GM23338 (cell line): ENCODE measurements around the gene IKBKE. TPM values are rescaled to one million over a fixed set of nuclear protein-coding genes. Genes with fewer than 3 reads are reported as not detected.

ENCODE experiments used
- ATAC-seq: fragments of 200-7000 bp; cut with Tn5 transposase; 3 replicates; pipeline ENCODE4 v1.9.1; 2020
- DNase-seq: peaks from one replicate; pipeline ENCODE4 v3.0.0-alpha.2; 2015; ENCODE audit warnings: low spot score
- H2AFZ ChIP-seq: fragments of 200-600 bp; sonication (generic); 2 replicates; pipeline ENCODE4 v1.8.0; 2016; ENCODE audit warnings: antibody characterized with exemption, mild to moderate bottlenecking, moderate library complexity
- H3F3A ChIP-seq: fragments of 200-600 bp; sonication (generic); replicated peaks from 2 replicates; pipeline ENCODE4 v1.8.0; 2017; ENCODE audit warnings: antibody characterized with exemption, mixed run types, low read depth
- H3K27ac ChIP-seq: fragments of 200-600 bp; sonication (generic); 2 replicates; pipeline ENCODE4 v1.6.1; 2016; ENCODE audit warnings: low read depth
- H3K27me3 ChIP-seq: fragments of 200-600 bp; sonication (generic); 2 replicates; pipeline ENCODE4 v1.8.0; 2016; ENCODE audit warnings: mild to moderate bottlenecking, mixed run types, moderate library complexity; ENCODE audit not compliant: insufficient read depth
- H3K36me3 ChIP-seq: fragments of 200-600 bp; sonication (generic); 2 replicates; pipeline ENCODE4 v1.8.0; 2016; ENCODE audit warnings: mild to moderate bottlenecking; ENCODE audit not compliant: insufficient read depth
- H3K4me1 ChIP-seq: fragments of 200-600 bp; sonication (generic); 2 replicates; pipeline ENCODE4 v1.8.0; 2016; ENCODE audit warnings: mild to moderate bottlenecking, moderate library complexity; ENCODE audit not compliant: insufficient read depth
- H3K4me2 ChIP-seq: fragments of 200-600 bp; sonication (generic); 2 replicates; pipeline ENCODE4 v1.7.1; 2017; ENCODE audit warnings: mixed run types
- H3K4me3 ChIP-seq: fragments of 200-600 bp; sonication (generic); 2 replicates; pipeline ENCODE4 v1.6.1; 2016; ENCODE audit warnings: mixed run types
- H3K79me2 ChIP-seq: fragments of 200-600 bp; sonication (generic); replicated peaks from 2 replicates; pipeline ENCODE4 v1.8.0; 2017; ENCODE audit warnings: mild to moderate bottlenecking; ENCODE audit not compliant: insufficient read depth
- H3K9me2 ChIP-seq: fragments of 200-600 bp; sonication (generic); 2 replicates; pipeline ENCODE4 v1.8.0; 2017; ENCODE audit not compliant: insufficient read depth
- H4K20me1 ChIP-seq: fragments of 200-600 bp; sonication (generic); replicated peaks from 2 replicates; pipeline ENCODE4 v1.8.0; 2017; ENCODE audit warnings: mild to moderate bottlenecking; ENCODE audit not compliant: insufficient read depth
- H3K27ac Mint-ChIP-seq: 2 replicates; pipeline ENCODE4 v1.8.0; 2020; ENCODE audit warnings: inconsistent platforms, mild to moderate bottlenecking, moderate library complexity, mixed read lengths
- H3K27me3 Mint-ChIP-seq: 3 replicates; pipeline ENCODE4 v1.8.0; 2022; ENCODE audit warnings: low read depth, mild to moderate bottlenecking, moderate library complexity, mixed read lengths, inconsistent platforms; ENCODE audit not compliant: insufficient read depth, poor library complexity
- H3K36me3 Mint-ChIP-seq: 3 replicates; pipeline ENCODE4 v1.8.0; 2021; ENCODE audit warnings: low read depth, mild to moderate bottlenecking, inconsistent platforms, moderate library complexity, mixed read lengths
- H3K4me1 Mint-ChIP-seq: 3 replicates; pipeline ENCODE4 v1.8.0; 2020; ENCODE audit warnings: mild to moderate bottlenecking, inconsistent platforms, mixed read lengths
- H3K4me3 Mint-ChIP-seq: 3 replicates; pipeline ENCODE4 v1.8.0; 2021; ENCODE audit warnings: moderate library complexity, mild to moderate bottlenecking, inconsistent platforms, mixed read lengths
- H3K9me3 Mint-ChIP-seq: 3 replicates; pipeline ENCODE4 v1.8.0; 2020; ENCODE audit warnings: moderate library complexity, mild to moderate bottlenecking, inconsistent platforms, mixed read lengths
- STAT1 ChIP-seq: IDR thresholded peaks from one replicate; pipeline ENCODE4 v1.6.1; 2016; ENCODE audit warnings: antibody characterized with exemption; ENCODE audit not compliant: unreplicated experiment
- polyA plus RNA-seq: library from polyadenylated mRNA; unstranded; fragments of >200 nt; fragmentation: Nextera tagmentation; extraction: Ambion mirVana; gene quantifications from 2 replicates; pipeline ENCODE4 v1.2.1, GENCODE V29; 2016
- total RNA-seq: library from RNA; depleted of rRNA; stranded (reverse); fragments of >200 nt; shearing (Covaris generic); gene quantifications from 2 replicates; pipeline ENCODE4 v1.2.3, GENCODE V29; 2014
- TF ChIP-seq, protein P1 (sequence below): fragments of 250-450 bp; sonication (Bioruptor Pico); IDR thresholded peaks from 2 replicates; pipeline ENCODE4 v1.5.0; 2020; ENCODE audit warnings: mild to moderate bottlenecking, moderate library complexity
- TF ChIP-seq, protein P2 (sequence below): IDR thresholded peaks from 2 replicates; pipeline ENCODE4 v1.6.1; 2016; ENCODE audit warnings: antibody characterized with exemption
- TF ChIP-seq, protein P3 (sequence below), 2 experiments: fragments of 200-600 bp in 1 of 2; sonication (generic) in 1 of 2; conservative IDR thresholded peaks; 2 replicates each; pipeline versions ENCODE4 v1.5.1 to v1.6.1; 2016 to 2017; ENCODE audit warnings: antibody characterized with exemption in 2 of 2, low read depth in 2 of 2, mild to moderate bottlenecking in 2 of 2, moderate library complexity in 1 of 2

The IKBKE gene
- total and polyA plus RNA-seq, 2 experiments from 2014 or later = 4.8 to 11.1 TPM

DNA sequence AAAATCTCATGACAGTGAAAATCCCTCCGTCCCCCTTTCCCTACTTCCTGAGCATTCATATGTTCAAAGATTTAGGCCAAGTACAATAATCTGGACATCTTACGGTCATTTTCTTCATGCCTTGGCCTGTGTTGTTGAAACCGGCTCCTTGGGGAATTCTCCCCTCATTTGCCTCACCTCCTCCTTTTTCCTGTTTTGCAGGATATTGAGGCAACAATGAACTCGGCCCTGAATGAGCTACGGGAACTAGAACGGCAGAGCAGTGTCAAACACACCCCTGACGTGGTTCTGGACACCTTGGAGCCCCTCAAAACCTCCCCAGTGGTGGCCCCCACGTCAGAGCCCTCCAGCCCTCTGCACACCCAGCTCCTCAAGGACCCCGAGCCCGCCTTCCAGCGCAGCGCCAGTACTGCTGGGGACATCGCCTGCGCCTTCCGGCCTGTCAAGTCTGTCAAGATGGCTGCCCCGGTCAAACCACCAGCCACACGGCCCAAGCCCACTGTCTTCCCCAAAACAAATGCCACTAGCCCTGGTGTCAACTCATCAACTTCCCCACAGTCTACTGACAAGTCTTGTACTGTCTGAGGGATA lies 9.3 kb upstream of the IKBKE start:
- H3K4me1 ChIP-seq = no peaks in the 10 kb centered on the region
- no peak overlapping the region for H3K27ac ChIP-seq
- Mint-ChIP-seq H3K27ac (no peak overlapping the region), H3K27me3 (peaks cover 2% of the 10 kb centered on the region), H3K4me1 (peaks cover 3% of the 10 kb centered on the region), H3K9me3 (no peaks in the 10 kb centered on the region), H3K4me3 (no peak overlapping the region), H3K36me3 (peaks cover 10% of the 10 kb centered on the region; the same call in 1 of the 3 replicates)
- TF ChIP-seq STAT1 = no peak
- TF ChIP-seq, protein P1, sequence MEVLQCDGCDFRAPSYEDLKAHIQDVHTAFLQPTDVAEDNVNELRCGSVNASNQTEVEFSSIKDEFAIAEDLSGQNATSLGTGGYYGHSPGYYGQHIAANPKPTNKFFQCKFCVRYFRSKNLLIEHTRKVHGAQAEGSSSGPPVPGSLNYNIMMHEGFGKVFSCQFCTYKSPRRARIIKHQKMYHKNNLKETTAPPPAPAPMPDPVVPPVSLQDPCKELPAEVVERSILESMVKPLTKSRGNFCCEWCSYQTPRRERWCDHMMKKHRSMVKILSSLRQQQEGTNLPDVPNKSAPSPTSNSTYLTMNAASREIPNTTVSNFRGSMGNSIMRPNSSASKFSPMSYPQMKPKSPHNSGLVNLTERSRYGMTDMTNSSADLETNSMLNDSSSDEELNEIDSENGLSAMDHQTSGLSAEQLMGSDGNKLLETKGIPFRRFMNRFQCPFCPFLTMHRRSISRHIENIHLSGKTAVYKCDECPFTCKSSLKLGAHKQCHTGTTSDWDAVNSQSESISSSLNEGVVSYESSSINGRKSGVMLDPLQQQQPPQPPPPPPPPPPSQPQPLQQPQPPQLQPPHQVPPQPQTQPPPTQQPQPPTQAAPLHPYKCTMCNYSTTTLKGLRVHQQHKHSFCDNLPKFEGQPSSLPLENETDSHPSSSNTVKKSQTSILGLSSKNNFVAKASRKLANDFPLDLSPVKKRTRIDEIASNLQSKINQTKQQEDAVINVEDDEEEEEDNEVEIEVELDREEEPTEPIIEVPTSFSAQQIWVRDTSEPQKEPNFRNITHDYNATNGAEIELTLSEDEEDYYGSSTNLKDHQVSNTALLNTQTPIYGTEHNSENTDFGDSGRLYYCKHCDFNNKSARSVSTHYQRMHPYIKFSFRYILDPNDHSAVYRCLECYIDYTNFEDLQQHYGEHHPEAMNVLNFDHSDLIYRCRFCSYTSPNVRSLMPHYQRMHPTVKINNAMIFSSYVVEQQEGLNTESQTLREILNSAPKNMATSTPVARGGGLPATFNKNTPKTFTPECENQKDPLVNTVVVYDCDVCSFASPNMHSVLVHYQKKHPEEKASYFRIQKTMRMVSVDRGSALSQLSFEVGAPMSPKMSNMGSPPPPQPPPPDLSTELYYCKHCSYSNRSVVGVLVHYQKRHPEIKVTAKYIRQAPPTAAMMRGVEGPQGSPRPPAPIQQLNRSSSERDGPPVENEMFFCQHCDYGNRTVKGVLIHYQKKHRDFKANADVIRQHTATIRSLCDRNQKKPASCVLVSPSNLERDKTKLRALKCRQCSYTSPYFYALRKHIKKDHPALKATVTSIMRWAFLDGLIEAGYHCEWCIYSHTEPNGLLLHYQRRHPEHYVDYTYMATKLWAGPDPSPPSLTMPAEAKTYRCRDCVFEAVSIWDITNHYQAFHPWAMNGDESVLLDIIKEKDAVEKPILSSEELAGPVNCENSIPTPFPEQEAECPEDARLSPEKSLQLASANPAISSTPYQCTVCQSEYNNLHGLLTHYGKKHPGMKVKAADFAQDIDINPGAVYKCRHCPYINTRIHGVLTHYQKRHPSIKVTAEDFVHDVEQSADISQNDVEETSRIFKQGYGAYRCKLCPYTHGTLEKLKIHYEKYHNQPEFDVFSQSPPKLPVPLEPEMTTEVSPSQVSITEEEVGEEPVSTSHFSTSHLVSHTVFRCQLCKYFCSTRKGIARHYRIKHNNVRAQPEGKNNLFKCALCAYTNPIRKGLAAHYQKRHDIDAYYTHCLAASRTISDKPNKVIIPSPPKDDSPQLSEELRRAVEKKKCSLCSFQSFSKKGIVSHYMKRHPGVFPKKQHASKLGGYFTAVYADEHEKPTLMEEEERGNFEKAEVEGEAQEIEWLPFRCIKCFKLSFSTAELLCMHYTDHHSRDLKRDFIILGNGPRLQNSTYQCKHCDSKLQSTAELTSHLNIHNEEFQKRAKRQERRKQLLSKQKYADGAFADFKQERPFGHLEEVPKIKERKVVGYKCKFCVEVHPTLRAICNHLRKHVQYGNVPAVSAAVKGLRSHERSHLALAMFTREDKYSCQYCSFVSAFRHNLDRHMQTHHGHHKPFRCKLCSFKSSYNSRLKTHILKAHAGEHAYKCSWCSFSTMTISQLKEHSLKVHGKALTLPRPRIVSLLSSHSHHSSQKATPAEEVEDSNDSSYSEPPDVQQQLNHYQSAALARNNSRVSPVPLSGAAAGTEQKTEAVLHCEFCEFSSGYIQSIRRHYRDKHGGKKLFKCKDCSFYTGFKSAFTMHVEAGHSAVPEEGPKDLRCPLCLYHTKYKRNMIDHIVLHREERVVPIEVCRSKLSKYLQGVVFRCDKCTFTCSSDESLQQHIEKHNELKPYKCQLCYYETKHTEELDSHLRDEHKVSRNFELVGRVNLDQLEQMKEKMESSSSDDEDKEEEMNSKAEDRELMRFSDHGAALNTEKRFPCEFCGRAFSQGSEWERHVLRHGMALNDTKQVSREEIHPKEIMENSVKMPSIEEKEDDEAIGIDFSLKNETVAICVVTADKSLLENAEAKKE (CRISPR knock-in tag) = no peak
- no peaks in the 10 kb centered on the region; the same call in 1 of the 2 replicates for H4K20me1 ChIP-seq
- H3F3A ChIP-seq = no peaks in the 10 kb centered on the region
- no peaks in the 10 kb centered on the region for H3K9me2 ChIP-seq
- H3K27me3 ChIP-seq = no peaks in the 10 kb centered on the region
- peaks cover 4% of the 10 kb centered on the region; the same call in 1 of the 2 replicates for H3K36me3 ChIP-seq
- H3K4me3 ChIP-seq = no peak overlapping the region
- no peak for ATAC-seq
- DNase-seq = no peak
- H3K79me2 ChIP-seq = no peaks in the 10 kb centered on the region
- H2AFZ ChIP-seq = no peak overlapping the region
- H3K4me2 ChIP-seq = no peak overlapping the region

DNA sequence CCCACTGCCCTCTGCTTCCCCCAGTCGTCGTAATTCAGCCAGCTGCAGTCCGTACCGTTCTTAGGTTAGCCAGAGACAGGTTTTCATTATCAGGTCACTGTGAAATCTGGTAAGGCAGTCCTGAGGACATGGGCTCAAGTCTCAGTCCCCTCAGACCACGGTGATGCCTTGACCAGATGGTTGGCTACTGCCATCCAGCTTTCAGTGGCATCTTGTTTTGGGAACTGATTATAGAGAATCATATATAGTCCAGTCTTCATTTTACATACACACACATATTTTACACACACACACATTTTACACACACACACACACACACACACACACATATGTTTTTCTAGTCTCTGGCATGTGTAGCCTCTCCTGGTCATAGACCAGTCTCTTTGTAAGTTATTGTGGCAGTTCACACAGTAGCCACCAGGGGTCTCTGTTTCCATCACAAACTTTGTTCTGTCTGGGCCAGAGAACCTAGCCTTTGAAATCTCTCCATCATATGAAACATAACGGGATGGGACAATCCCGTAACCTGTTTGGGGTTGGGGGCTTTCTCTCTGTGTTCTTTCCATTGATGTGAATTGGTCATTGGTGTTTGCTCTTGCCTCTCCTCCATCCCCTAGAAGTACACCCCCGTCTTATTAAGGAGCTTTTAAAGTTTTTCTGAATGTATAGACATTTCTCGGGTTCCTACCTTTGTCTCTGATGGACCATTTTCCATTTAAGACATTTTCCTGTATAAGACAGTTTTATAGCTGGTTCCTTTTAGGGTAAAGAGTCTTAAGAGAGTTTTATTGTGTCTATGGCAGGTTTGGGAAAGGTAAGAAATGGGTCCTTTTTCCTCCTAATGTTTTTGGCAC lies 8.4 kb upstream of the IKBKE start:
- Mint-ChIP-seq H3K27ac (no peak overlapping the region), H3K9me3 (no peaks in the 10 kb centered on the region), H3K4me1 (peaks cover 10% of the 10 kb centered on the region), H3K27me3 (peaks cover 6% of the 10 kb centered on the region), H3K4me3 (no peak overlapping the region), H3K36me3 (peaks cover 8% of the 10 kb centered on the region; the same call in 1 of the 3 replicates)
- Histone ChIP-seq H3K4me2 (no peak overlapping the region), H3K36me3 (no peaks in the 10 kb centered on the region), H3K79me2 (no peaks in the 10 kb centered on the region), H3F3A (no peaks in the 10 kb centered on the region), H3K9me2 (no peaks in the 10 kb centered on the region), H3K4me3 (no peak overlapping the region), H4K20me1 (no peaks in the 10 kb centered on the region; the same call in 1 of the 2 replicates), H3K27me3 (no peaks in the 10 kb centered on the region), H3K27ac (no peak overlapping the region), H2AFZ (no peak overlapping the region), H3K4me1 (no peaks in the 10 kb centered on the region)
- DNase-seq = peak; percentile 90
- TF ChIP-seq, protein P2, sequence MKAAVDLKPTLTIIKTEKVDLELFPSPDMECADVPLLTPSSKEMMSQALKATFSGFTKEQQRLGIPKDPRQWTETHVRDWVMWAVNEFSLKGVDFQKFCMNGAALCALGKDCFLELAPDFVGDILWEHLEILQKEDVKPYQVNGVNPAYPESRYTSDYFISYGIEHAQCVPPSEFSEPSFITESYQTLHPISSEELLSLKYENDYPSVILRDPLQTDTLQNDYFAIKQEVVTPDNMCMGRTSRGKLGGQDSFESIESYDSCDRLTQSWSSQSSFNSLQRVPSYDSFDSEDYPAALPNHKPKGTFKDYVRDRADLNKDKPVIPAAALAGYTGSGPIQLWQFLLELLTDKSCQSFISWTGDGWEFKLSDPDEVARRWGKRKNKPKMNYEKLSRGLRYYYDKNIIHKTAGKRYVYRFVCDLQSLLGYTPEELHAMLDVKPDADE = no peak
- TF ChIP-seq, protein P3, sequence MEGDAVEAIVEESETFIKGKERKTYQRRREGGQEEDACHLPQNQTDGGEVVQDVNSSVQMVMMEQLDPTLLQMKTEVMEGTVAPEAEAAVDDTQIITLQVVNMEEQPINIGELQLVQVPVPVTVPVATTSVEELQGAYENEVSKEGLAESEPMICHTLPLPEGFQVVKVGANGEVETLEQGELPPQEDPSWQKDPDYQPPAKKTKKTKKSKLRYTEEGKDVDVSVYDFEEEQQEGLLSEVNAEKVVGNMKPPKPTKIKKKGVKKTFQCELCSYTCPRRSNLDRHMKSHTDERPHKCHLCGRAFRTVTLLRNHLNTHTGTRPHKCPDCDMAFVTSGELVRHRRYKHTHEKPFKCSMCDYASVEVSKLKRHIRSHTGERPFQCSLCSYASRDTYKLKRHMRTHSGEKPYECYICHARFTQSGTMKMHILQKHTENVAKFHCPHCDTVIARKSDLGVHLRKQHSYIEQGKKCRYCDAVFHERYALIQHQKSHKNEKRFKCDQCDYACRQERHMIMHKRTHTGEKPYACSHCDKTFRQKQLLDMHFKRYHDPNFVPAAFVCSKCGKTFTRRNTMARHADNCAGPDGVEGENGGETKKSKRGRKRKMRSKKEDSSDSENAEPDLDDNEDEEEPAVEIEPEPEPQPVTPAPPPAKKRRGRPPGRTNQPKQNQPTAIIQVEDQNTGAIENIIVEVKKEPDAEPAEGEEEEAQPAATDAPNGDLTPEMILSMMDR (conservative IDR thresholded peaks at IDR 0.05; ENCODE audit: low read depth in 2 of 2) = peak; percentile 80
- ATAC-seq = peak; percentile 90
